Cortex of kidney (tissue), 1 donor: ENCODE results near the gene WDR7.
"Not testable (repeated sequence)": the region's sequence is repeated elsewhere in the genome, so short reads cannot be mapped to it uniquely, and the experiment has no call there.

Experiments used
- DNase-seq: peaks from one replicate; lab custom pipeline; 2025; lab: John Stamatoyannopoulos, UW

WDR7 gene

DNA sequence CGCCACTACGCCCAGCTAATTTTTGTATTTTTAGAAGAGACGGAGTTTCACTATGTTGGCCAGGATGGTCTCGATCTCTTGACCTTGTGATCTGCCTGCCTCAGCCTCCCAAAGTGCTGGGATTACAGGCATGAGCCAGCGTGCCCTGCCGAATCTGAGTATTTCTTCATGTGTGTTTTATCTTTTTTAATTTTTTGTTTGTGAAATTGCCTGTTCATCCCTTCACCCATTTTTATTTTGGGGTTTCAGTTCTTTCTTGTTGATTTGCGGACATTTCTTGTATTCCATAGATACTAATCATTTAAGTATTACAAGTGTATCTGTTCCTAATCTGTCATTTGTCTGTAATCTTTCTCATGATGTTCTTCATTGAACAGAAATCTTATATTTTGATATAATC, 3.1 kb downstream of the WDR7 start:
- DNase-seq = not testable (repeated sequence)

DNA sequence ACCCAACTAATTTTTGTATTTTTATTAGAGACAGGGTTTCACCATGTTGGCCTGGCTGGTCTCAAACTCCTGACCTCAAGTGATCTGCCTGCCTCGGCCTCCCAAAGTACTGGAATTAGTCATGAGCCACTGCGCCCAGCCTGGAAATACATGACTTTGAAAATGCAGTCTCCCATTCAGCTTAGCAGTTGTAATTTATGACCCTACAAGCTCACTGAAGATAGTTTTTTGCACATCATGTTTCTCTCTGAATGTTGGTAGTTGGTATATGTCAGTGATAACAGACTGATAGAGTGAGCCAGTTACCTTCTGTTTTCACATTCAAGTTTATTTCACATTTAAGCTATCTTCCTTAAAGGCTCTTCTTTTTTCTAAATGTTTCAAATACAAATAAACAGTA, 7.1 kb downstream of the WDR7 start:
- no peak for DNase-seq

DNA sequence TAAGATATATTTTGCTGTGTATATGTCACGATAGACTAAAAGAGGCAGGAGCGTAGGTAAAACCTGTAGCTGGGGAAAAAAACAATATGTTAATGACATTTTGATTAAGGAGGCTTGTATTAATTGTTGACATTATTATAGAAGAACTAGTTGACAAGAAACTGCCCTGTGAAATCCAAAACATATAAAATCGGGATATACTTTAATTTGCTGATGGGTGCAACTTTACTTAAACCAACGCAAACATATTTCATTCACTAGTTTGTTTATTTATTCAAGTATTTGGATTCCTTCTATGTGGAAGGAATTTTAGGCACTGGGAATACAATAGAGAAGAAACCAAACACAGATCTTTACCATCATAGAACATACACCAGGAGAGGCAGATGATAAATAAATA, 8.0 kb downstream of the WDR7 start:
- DNase-seq = no peak

DNA sequence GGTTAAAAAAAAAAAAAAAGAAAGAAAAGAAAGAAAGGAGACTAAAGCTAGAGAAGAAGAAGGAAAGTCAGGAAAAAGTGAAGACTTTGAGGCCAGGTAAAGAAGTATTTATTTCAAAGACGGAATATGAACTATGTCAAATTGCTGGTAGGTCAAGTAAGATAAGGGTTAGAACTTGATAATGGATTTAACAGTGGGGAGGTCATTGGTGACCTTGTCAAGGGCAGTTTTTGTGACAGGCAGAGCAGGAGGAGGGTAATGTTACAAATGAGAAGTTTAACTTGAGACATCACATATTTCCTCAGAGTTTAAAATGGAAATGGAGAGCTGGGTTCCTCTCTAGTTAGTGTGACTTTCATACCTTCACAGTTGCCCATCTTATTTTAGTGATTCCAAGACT, 9.5 kb downstream of the WDR7 start:
- no peak for DNase-seq

DNA sequence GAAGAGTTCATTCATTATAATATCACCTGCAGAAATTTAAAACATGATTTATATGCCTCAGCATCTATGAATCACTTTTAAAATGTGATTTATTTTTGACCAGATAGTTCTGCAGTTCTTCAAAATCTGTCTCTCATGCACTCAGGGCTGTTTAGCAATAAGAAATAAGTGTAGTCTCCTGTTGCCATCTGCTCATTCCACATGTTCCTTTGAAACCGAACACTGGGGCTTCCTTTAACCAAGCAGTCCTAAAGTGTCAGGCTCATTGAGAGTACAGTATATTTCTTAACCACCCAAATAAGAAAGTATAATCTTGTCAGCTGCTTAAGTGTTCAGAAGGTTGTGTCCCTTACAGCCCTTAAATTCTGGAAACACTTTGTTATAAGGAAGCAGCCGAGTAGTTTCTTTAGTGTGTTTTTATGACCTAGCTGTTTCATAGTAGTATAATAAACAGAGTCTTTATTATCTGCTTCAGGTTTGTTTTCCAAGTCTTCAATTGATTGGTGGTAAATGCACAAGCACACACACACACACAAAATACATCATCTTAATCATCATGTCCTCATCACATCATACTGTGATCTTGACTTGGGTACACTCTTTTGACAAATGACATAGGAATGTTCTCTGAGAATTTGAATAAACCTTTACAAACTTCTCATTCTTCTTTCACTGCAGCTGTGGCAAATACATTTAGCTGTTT, 10.4 kb downstream of the WDR7 start:
- no peak for DNase-seq

DNA sequence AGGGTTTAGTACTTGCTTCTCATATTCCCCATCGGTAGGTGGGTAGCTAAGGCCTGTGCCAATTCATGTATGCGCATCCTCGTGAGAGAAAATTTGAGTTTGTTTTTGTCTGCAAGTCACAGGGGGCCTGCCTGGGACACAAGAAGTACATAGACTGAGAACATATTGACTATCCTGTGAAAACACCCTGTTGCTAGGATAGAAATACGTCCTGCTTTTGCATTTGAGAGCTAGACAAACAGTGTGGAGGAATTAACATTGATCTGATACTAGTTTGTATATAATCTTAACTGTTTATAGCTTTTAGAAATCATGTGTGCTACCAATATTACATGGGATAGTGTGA, 10.9 kb downstream of the WDR7 start:
- no peak for DNase-seq

DNA sequence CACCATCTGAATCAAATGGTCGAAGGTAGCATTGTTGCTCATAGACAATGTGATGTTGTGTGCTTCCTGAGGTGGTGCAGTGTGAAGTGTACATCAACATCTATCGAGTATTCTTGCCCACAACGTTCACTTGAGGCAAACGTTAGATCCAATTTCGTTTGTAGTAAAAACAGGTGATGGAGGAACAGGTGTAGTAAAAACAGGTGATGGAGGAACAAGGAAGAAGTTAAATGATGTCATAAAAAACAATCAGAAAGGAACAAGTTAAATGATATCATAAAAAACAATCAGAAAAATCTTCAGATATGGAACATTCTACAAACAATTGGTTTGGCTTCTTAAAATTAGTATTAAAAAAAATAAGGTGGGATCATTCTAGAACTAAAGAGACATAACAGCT, 11.3 kb downstream of the WDR7 start:
- DNase-seq = no peak

DNA sequence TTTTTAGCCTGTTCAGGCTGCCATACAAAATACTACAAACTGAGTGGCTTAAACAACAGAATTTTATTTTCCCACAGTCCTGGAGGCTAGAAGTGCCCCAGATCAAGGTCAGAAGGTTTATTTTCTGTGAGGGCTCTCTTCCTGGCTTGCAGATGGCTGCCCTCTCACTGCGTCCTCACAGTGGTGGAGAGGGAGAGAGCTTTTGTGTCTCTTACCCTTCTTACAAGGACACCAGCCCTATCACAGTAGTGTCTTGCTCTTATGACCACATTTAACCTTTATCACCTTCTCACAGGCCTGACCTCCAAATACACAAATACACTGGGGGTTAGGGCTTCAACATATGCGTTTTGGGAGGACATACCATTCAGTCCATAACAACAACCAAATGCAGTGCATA, 11.7 kb downstream of the WDR7 start:
- DNase-seq = no peak

DNA sequence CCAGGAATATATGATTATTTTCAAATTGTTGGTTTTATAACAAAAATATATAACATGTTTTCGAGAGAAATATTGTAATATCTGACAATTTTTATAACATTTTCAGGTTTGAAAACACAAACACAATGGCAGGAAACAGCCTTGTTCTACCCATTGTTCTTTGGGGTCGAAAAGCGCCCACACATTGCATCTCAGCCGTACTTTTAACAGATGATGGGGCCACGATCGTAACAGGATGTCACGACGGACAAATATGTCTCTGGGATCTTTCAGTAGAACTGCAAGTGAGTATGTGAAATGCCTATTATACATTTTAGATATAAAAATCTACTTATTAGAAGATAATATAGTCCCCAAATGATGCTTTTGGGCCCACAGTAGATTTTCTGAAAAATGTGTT, 21.2 kb downstream of the WDR7 start:
- DNase-seq = no peak

DNA sequence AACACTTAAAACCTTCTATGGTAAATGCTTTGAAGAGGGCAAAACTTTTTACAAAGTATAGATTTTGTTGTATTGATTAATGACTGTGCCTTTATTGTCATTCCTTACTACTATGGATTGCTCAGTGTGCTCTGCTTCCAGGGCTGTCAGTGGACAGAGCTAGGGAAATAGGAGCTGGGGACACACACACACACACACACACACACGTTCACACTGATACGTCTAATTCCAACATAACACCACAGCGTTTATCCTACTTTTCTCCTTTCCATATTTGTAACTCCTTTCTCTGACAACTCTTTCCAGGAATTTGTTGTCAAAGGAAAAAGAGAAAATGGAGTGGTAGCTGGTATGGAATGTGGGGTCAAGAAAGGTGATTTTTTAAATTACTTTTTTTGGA, 21.8 kb downstream of the WDR7 start:
- DNase-seq = no peak

DNA sequence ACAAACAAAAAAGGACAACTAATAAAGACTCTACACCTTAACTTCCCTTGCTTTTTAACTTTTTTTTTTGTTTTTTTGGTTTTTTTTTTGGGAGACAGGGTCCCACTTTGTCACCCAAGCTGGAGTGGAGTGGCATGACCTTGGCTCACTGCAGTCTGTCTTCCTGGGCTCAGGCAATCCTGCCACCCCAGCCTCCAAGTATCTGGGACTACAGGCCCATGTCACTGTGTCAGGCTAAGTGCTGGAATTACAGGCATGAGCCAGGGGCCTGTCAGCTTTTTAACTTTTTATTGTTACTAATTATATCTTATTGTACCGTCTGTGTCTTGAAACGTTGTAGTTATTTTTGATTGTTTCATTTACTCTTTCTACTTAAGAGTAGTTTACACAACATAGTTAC, 25.5 kb downstream of the WDR7 start:
- no peak for DNase-seq

DNA sequence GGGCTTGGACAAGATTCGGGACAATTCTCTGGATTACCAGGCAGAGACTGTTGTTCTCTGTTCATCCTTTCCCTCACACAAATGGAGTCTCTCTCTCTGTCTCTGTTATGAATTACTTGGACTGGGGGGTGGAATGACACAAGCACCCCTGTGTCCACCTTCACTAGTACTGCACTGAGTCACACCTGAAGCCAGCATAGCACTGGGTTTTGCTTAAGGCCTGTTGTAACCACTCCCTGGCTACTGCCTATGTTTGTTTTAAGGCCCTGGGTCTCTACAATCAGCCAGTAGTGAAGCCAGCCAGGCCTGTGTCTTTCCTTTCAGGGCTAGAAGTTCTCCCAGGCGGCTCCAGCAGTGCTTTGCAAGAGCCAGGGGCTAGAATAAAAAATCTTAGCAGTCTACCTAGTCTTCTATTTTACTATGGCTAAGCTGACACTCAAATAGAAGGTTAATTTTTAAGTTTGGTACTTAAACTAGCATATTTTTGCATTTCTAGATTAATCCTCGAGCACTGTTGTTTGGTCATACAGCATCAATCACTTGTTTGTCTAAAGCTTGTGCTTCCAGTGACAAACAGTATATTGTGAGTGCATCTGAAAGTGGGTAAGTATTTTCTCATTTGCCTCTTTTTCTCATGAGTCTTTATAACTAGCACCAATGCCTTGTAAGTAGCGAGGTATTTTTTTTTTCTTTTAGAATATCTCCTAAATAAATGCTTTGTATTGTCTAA, 27.8 kb downstream of the WDR7 start:
- DNase-seq = no peak

DNA sequence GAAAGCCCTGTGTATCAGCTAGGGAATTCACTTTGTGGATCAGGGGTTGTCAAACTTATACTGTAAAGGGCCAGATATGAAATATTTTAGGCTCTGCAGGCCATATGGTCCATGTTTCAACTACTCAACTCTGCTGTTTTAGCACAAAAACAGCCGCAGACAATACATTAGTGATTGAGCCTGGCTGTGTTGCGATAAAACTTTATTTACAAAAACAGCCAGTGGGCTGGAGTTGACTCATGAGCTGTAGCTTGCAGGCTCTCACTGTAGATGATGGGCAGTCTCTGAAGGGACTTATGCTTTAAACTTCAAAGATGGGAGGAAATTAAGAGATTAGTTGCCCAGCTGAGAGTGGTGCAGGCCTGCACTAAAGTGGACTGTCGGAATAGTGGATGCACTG, 33.1 kb downstream of the WDR7 start:
- DNase-seq = no peak

DNA sequence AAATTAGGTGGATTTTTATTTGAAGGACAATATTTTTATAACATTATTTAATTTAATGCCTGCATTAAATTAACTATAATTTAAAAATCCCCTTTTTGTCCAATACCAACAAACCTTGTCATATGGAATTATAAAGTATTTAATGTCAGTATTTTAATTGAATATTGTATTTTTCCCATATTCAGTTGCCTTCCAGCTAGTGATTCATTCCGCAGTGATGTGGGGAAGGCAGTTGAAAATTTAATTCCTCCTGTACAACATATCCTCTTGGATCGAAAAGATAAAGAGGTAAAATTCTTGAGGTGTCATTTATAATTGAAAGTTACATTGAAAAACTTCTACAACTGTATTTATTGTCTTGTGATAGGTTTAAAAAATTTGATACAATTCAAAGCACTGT, 40.4 kb downstream of the WDR7 start:
- no peak for DNase-seq

DNA sequence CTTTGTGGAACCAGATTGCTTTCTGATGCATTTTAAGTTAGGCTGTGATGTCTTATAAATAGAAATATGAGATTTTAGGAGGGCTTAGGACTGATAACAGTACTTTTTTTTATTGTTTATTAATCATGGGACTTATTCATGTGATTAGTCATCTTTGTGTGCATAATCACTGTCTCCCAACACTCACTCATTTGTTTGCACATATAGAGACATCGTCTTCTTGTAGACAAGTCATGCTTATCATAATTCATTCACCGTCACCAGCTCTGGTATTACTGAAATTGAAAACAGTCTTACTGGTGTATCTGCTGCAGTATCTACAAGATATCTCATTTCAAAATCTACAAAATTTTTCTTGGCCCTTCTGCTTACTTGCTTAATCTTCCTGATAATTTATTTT, 45.8 kb downstream of the WDR7 start:
- no peak for DNase-seq

DNA sequence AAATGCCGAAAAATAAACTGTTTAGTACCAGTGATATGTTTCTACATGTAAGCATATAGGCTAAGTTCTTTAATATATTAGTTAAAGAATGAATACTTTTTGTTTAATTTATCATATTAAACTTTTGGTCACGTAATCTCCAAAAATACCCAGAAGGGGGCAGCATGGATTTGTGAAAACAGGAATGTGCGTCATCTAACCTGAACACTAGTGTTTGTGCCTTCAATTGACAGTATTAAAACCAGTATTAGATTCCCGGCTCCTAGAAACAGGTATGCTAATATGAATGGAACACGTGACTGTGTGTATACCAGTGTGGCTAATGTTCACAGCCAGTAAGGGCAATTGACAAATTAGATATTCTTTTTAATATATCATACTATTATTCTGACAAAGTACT, 51.8 kb downstream of the WDR7 start:
- DNase-seq = no peak

DNA sequence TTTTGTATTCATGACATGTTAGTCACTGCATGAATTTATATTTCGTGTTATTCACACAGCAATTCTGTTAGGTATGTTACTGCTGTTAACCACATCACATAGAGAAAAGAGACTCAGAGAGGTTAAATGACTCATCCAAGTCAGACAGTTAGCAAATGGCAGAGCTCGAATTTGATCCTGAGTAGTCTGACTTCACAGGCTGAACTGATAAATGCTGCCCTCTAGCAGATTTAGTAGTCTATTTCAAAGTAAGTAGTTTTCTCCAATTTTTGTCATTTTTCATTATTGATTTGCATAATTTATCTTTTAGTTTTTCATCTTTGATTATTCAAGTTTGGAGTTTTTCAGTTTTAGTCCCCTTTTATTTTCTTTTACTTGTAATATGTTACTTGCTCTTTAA, 58.3 kb downstream of the WDR7 start:
- no peak for DNase-seq

DNA sequence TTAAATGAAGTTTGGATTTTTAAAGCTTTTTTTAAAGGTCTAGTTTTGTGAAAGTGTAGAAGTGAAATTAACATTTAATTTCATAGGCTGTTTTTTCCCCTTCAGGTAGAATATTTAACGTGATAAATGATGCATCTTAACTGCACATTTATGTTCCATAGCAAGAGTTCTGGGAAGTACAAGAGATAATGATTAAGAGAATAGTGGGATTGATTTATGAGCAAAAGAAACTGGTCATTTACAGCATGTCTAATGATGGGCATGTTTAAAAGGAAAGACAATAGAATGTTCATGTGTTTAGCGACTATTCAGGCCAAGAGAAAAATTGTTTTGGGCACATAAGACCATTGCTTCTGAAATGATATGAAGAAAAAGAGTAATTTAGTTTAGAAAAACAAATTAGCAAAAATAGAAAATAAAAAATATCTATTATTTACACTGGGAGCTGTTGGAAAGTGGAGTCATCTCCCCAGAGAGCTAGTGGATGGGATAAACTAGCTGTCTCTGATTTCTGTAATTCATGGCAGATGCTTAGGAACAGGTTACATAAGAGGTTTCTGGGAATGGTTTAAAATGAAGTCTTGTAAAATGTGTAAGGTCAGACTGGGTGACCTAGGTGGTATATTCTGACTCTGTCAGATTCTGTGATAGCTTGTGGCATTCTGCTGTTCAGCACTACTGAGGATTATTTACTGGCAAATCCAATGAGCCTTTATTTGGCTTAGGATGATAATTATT, 60.7 kb downstream of the WDR7 start:
- DNase-seq = no peak

DNA sequence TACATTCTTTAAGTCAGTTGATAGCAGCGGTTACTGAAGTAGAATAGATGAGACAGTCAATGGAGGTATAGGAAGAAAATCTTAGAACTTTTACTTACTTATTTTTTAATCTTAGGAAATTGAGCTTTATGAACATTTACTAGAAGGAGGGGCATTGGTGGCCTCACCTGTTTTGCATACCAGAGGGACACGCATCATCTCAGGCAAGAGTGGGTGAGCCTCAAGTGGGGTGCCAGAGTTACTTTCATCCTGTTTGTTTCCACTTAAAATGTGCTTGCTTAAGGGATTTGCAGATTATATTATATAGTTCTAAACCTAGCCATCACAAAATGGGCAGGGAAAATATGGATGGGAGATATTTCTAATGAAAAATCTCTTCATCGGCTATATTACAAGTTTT, 61.6 kb downstream of the WDR7 start:
- DNase-seq = no peak

DNA sequence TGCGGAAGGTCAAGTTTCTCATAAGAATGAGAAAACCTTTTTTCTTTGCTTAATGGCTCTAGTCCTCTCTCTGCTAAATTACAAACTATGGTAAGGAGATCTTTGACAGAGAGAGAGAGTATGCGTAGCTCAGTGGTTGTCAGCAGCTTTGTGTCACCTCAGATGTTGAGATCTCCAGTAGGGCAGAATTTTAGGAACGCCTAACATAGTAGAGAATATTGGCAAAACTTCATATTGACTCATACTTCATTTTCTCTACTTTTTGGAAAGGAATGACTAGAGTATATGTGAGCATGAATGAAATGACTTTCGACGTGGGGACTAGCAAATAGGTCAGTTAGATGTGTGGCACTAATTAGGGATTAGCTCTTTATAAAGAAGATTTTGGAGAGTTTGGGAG, 64.0 kb downstream of the WDR7 start:
- DNase-seq = no peak

DNA sequence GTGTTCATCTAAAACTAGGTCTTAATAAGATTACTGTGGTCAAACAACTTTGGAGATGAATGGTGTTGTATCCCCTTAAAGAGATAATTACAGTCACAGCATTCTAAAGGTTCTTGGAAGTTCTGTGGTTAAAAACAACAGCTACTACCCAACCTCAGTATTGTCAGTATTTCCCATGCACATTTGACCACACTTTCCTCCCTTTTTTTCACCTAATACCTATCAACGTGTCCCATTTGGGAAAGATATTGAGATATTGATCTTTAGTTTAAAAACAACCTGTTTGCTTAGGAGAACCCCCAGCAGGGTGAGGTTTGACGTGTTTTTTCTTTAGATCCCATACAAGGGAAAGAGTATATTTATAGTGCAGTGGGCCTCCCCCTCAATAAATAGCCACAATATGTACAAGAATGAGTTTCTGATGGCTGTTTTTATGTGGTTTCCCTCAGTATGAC, 65.6 kb downstream of the WDR7 start:
- no peak for DNase-seq

DNA sequence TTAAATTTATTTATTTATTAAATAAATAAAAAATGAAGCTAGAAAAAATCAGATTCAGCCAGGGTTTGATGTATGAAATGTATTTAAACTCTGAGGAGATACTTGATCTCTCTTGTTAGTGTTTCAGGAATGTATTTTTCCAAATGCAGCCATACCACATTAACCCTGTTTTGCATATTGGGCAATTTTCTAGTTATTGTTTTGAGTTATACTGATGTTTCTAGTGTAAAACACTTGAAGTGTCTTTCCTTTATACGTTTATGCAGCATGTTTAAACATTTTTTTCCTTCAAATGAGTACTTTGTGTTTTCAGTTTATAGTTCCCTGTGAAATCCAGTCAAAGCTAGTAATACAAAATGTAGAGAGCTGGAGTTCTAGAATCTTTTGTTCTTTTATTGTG, 69.9 kb downstream of the WDR7 start:
- DNase-seq = no peak

DNA sequence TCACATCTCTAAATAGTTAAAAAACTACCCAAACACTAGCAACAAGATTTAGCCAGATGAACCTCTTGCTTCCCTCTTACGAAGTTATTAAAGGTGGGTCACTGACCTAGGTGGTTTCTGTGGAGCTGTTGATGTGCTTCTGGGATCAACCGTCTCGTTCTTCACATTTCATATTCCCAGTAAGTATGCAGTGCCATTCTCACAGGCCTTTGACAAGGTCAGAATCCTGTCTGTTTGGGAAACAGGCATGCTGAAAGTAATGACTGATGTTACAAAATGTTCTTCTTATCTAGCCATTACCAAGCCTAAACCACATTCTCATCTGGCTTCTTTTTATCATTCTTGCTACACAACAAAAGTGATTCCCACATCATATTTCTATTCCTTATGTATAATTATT, 70.3 kb downstream of the WDR7 start:
- DNase-seq = no peak
